CMK (cell line): ENCODE data around the gene NDOR1.
A peak's percentile ranks its signal among the peaks of the same experiment; 100 is the strongest.
"Not testable (repeated sequence)": the region's sequence is repeated elsewhere in the genome, so short reads cannot be mapped to it uniquely, and the experiment has no call there.

ENCODE experiments used
- DNase-seq: peaks from one replicate; pipeline ENCODE4 v3.0.0-alpha.2; 2010; ENCODE audit warnings: low read depth

The NDOR1 gene

GRCh38 chr9:137231372-137232039, 26.0 kb downstream of the NDOR1 start:
- no peak for DNase-seq

GRCh38 chr9:137232101-137232500, 26.6 kb downstream of the NDOR1 start:
- no peak for DNase-seq

- DNase-seq = no peak
Measured at GRCh38 chr9:137232510-137232909, 27.0 kb downstream of the NDOR1 start.

- no peak for DNase-seq
Measured at GRCh38 chr9:137233143-137233980, 27.9 kb downstream of the NDOR1 start.

- no peak for DNase-seq
Measured at GRCh38 chr9:137234055-137234697, 28.7 kb downstream of the NDOR1 start.

- DNase-seq = no peak
Measured at GRCh38 chr9:137234758-137235423, 29.4 kb downstream of the NDOR1 start.

DNA sequence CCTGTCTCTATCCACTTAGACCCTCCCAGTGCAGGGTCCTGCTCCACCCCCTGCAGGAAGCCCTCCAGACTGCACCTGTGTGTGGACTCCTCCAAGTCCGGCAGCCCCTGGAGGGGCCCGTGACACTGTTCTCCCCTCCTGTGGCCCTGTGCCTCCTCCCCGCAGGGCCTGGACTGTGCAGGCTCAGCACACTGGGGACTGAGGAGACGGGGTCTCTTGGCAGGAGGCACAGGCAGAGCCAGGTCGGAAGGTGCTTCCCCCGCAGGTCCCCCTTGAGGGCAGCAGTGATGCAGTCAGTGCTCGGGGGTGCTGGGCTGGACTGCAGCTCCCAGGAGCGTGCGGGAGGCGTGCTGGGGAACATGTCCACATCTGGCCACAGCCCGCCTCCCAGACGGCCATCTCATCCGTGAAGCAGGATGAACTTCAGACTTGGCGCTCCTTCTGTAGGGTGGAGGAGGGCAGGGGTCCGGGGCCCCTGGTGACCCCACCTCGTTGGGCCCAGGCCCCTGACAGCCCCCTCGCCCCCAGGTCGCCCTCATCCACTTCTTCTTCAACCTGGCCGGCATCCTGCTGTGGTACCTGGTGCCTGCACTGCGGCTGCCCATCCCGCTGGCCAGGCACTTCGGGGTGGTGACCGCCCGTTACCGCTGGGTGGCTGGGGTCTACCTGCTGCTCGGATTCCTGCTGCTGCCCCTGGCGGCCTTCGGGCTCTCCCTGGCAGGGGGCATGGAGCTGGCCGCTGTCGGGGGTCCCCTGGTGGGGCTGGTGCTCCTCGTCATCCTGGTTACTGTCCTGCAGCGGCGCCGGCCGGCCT, 30.1 kb downstream of the NDOR1 start:
- no peak for DNase-seq

GRCh38 chr9:137236238-137236935, 30.9 kb downstream of the NDOR1 start:
- peak; percentile 93 for DNase-seq

GRCh38 chr9:137236936-137237421, 31.5 kb downstream of the NDOR1 start:
- DNase-seq = no peak

GRCh38 chr9:137237759-137238726, 32.5 kb downstream of the NDOR1 start:
- no peak for DNase-seq

DNA sequence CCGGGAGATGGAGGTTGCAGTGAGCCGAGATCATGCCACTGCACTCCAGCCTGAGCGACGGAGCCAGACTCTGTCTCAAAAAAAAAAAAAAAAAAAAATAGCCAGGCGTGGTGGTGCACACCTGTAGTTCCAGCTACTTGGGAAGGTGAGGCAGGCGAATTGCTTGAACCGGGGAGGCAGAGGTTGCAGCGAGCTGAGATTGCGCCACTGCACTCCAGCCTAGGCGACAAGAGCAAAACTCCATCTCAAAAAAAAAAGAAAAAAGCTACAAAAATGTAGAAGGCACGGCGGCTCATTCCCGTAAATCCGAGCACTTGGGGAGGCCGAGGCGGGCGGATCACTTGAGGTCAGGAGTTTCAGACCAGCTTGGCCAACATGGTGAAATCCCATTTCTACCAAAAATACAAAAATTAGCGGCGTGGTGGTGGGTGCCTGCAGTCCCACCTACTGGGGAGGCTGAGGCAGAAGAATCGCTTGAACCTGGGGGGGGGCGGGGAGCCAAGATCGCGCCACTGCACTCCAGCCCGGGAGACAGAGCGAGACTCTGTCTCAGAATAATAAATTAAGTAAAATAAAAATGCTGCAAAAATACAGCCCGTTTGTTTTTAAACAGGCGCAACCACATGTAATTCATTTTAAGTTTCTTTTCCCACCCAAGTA, 34.2 kb downstream of the NDOR1 start:
- DNase-seq = not testable (repeated sequence)

- DNase-seq = peak; percentile 70
Measured at GRCh38 chr9:137240318-137240840, 34.9 kb downstream of the NDOR1 start.

GRCh38 chr9:137240841-137241489, 35.5 kb downstream of the NDOR1 start, which contains the start of gene TUBB4B:
Gene TUBB4B, plus strand, starts transcription at chr9:137241287. Its CDS starts 74 bp downstream, at chr9:137241361.
- DNase-seq = peak; percentile 100

GRCh38 chr9:137241490-137242268, 36.2 kb downstream of the NDOR1 start:
- DNase-seq = no peak

- DNase-seq = no peak
Measured at GRCh38 chr9:137242269-137243203, 37.0 kb downstream of the NDOR1 start.

GRCh38 chr9:137243266-137243625, 37.7 kb downstream of the NDOR1 start:
- not testable (repeated sequence) for DNase-seq
